Measurements from ENCODE around the gene ZNF138. TPM values are rescaled to one million over a fixed set of nuclear protein-coding genes. Genes with fewer than 3 reads are reported as not detected.

The ZNF138 gene
- total and polyA plus RNA-seq, 2 of the 8 experiments (the other 6 are each of a cell fraction or from before 2014, with no cell fraction given): 7.5 to 22.6 TPM

- TF ChIP-seq E2F6 (IDR thresholded peaks at IDR 0.05): no peak
These were observed 49.5 kb upstream of the ZNF138 start (continued) for GRCh38 chr7:64744680-64745079.

- H3K4me3 ChIP-seq (ENCODE audit: extremely low read depth in 1 of 4, insufficient read depth in 2 of 4, low read depth in 3 of 4, low read length in 4 of 4): no peak overlapping the region
- no peaks in the 10 kb centered on the region for H3K4me1 ChIP-seq (replicated peaks in 1 of 4; ENCODE audit: control insufficient read depth in 3 of 4, insufficient read depth in 4 of 4, low read length in 3 of 4)
- H2BK20ac ChIP-seq (ENCODE audit: low read length): no peak overlapping the region
- H3K4ac ChIP-seq (replicated peaks; ENCODE audit: insufficient read length, low read depth, low read length): no peak overlapping the region
- no peak overlapping the region for H2BK120ac ChIP-seq (replicated peaks; ENCODE audit: low read depth, low read length)
- H3K9me3 ChIP-seq (ENCODE audit: insufficient read depth in 2 of 2, low read depth in 1 of 2, low read length in 1 of 2): peaks cover 36 to 38% of the 10 kb centered on the region in 2 experiments
- H3K36me3 ChIP-seq (ENCODE audit: control insufficient read depth in 2 of 4, insufficient read depth in 4 of 4, low read length in 3 of 4): no peaks in the 10 kb centered on the region
- no peak overlapping the region for H3K56ac ChIP-seq (replicated peaks; ENCODE audit: insufficient read length, low read depth, low read length)
- no peaks in the 10 kb centered on the region for H3K23me2 ChIP-seq (ENCODE audit: low read depth, low read length)
- no peak for TF ChIP-seq KDM1A (IDR thresholded peaks at IDR 0.05; ENCODE audit: borderline replicate concordance, low read length)
- TF ChIP-seq SUZ12 (IDR thresholded peaks at IDR 0.05; ENCODE audit: low read length): no peak
- no peak for TF ChIP-seq ASH2L (IDR thresholded peaks at IDR 0.05; ENCODE audit: low read length)
- no peak for TF ChIP-seq POU5F1 (IDR thresholded peaks at IDR 0.05; ENCODE audit: low read depth, low read length)
- TF ChIP-seq RFX5 (IDR thresholded peaks at IDR 0.05; ENCODE audit: borderline replicate concordance, low read depth, low read length): no peak
- TF ChIP-seq USF2 (IDR thresholded peaks at IDR 0.05; ENCODE audit: low read length): no peak
- no peak for TF ChIP-seq EZH2 (IDR thresholded peaks at IDR 0.05; ENCODE audit: low read depth, low read length, severe bottlenecking)
- no peak overlapping the region for H2BK5ac ChIP-seq (ENCODE audit: low read depth, low read length)
- no peak overlapping the region for H2BK12ac ChIP-seq (ENCODE audit: low read depth, low read length)
- FAIRE-seq (no peak), DNase-seq (ENCODE audit: low read depth in 1 of 2, low spot score in 2 of 2) (no peak)
- no peak overlapping the region for H4K91ac ChIP-seq (replicated peaks; ENCODE audit: insufficient read length, low read length)
- no peaks in the 10 kb centered on the region for H3K27me3 ChIP-seq (replicated peaks in 1 of 4; ENCODE audit: control insufficient read depth in 3 of 4, extremely low read depth in 1 of 4, insufficient read depth in 3 of 4, low read length in 3 of 4)
- no peak overlapping the region for H3K18ac ChIP-seq (ENCODE audit: extremely low read depth, low read length)
- H4K20me1 ChIP-seq (replicated peaks in 1 of 2; ENCODE audit: control insufficient read depth in 1 of 2, insufficient read depth in 2 of 2, low read length in 2 of 2): no peaks in the 10 kb centered on the region
- H4K5ac ChIP-seq (ENCODE audit: insufficient read length, low read depth, low read length): no peak overlapping the region
- H2BK15ac ChIP-seq (ENCODE audit: low read length): no peak overlapping the region
- no peak overlapping the region for H3K4me2 ChIP-seq (ENCODE audit: insufficient read depth in 1 of 2, low read depth in 2 of 2, low read length in 2 of 2)
- no peak overlapping the region for H3K23ac ChIP-seq (ENCODE audit: insufficient read length)
- no peaks in the 10 kb centered on the region for H3K79me2 ChIP-seq (ENCODE audit: control insufficient read depth in 1 of 2, insufficient read depth in 2 of 2, low read length in 2 of 2)
- no peak overlapping the region for H3K14ac ChIP-seq (ENCODE audit: insufficient read length)
- H2AFZ ChIP-seq (ENCODE audit: low read length): no peak overlapping the region
- H3K79me1 ChIP-seq (ENCODE audit: low read depth, low read length): no peaks in the 10 kb centered on the region
- H2AK5ac ChIP-seq (ENCODE audit: low read depth, low read length): no peak overlapping the region
- no peak overlapping the region for H3K27ac ChIP-seq (ENCODE audit: low read depth, low read length)
- POLR2A ChIA-PET (ENCODE audit: partially characterized antibody): no interaction called here
- no peak overlapping the region for H3K9ac ChIP-seq (replicated peaks in 1 of 4; ENCODE audit: extremely low read depth in 1 of 4, low read depth in 3 of 4, low read length in 3 of 4)
- CTCF ChIA-PET (ENCODE audit: partially characterized antibody): no interaction called here
- no peak overlapping the region for H4K8ac ChIP-seq (ENCODE audit: extremely low read depth, insufficient read depth, low read length)
These were observed 46.4 kb upstream of the ZNF138 start for GRCh38 chr7:64747802-64748201.
